ENCODE results near the gene COL16A1. TPM values are rescaled to one million over a fixed set of nuclear protein-coding genes. Genes with fewer than 3 reads are reported as not detected.

The COL16A1 gene
- total and polyA plus RNA-seq, 2 of the 4 experiments (the other 2 are of a cell fraction): 34.2 to 62.8 TPM

DNA sequence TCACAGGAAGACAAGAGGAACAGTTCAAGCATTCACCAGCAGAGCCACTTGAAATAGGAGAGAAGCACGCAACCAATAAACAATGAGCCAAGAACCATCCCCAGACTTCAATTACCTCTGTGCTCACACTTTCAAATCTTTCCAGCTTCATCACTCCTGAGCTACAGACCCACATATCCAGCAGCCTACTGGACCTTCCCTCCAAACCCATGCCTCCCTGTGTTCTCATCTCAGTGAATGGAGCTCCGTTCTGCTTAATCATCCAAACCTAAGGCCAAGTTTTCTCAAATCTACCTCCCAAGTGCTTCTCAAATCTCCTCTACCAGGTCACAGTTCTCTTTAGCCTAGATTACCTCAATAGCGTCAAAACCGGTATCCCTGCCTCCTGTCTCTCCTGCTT, 62.9 kb downstream of the COL16A1 start:
- in situ Hi-C loops (cut with MboI; ENCODE audit: low sequenced_read_pairs) (no loop called here), intact Hi-C loops (cut with micrococcal nuclease) (no loop called here)
- peaks cover 38% of the 10 kb centered on the region for H4K20me1 ChIP-seq (ENCODE audit: insufficient read depth, low read length)

More for the DNA sequence above, 62.9 kb downstream of the COL16A1 start:
- Histone ChIP-seq H3K23ac (ENCODE audit: low read depth, low read length) (no peak overlapping the region), H3K79me1 (ENCODE audit: low read depth in 1 of 2, low read length in 2 of 2) (peaks cover 44 to 80% of the 10 kb centered on the region in 2 experiments), H4K8ac (ENCODE audit: low read depth in 2 of 2, low read length in 2 of 2) (no peak overlapping the region), H3K9me1 (ENCODE audit: insufficient read depth, low read length) (peaks cover 19% of the 10 kb centered on the region), H2BK120ac (ENCODE audit: low read depth, low read length) (no peak overlapping the region), H3K9me3 (ENCODE audit: control insufficient read depth, insufficient read depth, low read length) (no peaks in the 10 kb centered on the region), H4K91ac (ENCODE audit: insufficient read depth, low read depth, low read length) (no peak overlapping the region), H2AK5ac (ENCODE audit: low read depth, low read length) (no peak overlapping the region), H3K14ac (replicated peaks; ENCODE audit: low read depth, low read length) (no peak overlapping the region), H3K18ac (ENCODE audit: low read depth, low read length) (no peak overlapping the region), H3K56ac (ENCODE audit: extremely low read depth, insufficient read depth, low read length) (no peak overlapping the region), H2AFZ (replicated peaks; ENCODE audit: low read length, poor library complexity) (no peak overlapping the region), H2BK20ac (ENCODE audit: low read depth, low read length) (no peak overlapping the region), H3K27me3 (ENCODE audit: control insufficient read depth, insufficient read depth, low read length) (no peaks in the 10 kb centered on the region), H3K9ac (ENCODE audit: low read depth, low read length) (no peak overlapping the region), H3K36me3 (ENCODE audit: control insufficient read depth, insufficient read depth, low read length) (no peaks in the 10 kb centered on the region), H3K4me3 (ENCODE audit: insufficient read depth, low read depth, low read length) (no peak overlapping the region), H3K4me1 (ENCODE audit: control insufficient read depth, insufficient read depth, low read length) (peaks cover 11% of the 10 kb centered on the region; the same call in 1 of the 2 replicates), H3K4ac (ENCODE audit: low read depth, low read length) (no peak overlapping the region), H3K27ac (ENCODE audit: insufficient read depth, low read length) (no peak overlapping the region), H2AK9ac (replicated peaks; ENCODE audit: low read depth, low read length, poor library complexity) (no peak overlapping the region), H2BK5ac (ENCODE audit: low read depth, low read length, poor library complexity, severe bottlenecking) (no peak overlapping the region), H3K4me2 (ENCODE audit: low read depth, low read length) (no peak overlapping the region), H4K5ac (ENCODE audit: low read depth, low read length) (no peak overlapping the region), H2BK15ac (ENCODE audit: low read depth, low read length) (no peak overlapping the region)
- TF ChIP-seq RCOR1 (IDR thresholded peaks at IDR 0.05; ENCODE audit: insufficient replicate concordance, low read length) (no peak), MAZ (IDR thresholded peaks at IDR 0.05; ENCODE audit: borderline replicate concordance, low read depth, low read length) (no peak), FOS (IDR thresholded peaks at IDR 0.05; ENCODE audit: low read depth, low read length) (no peak), NFE2L2 (IDR thresholded peaks at IDR 0.05; ENCODE audit: low read depth, low read length) (no peak), MXI1 (IDR thresholded peaks at IDR 0.05; ENCODE audit: borderline replicate concordance, low read depth, low read length) (no peak), CEBPB (IDR thresholded peaks at IDR 0.05; ENCODE audit: low read depth, low read length) (no peak), RAD21 (IDR thresholded peaks at IDR 0.05; ENCODE audit: low read length) (no peak), SMC3 (IDR thresholded peaks at IDR 0.05; ENCODE audit: low read depth, low read length) (no peak), CHD1 (IDR thresholded peaks at IDR 0.05; ENCODE audit: low read depth, low read length) (no peak), POLR2A (IDR thresholded peaks at IDR 0.05; ENCODE audit: low read depth, low read length) (no peak), BHLHE40 (IDR thresholded peaks at IDR 0.05; ENCODE audit: low read depth, low read length) (no peak)
- TF ChIP-seq, protein P1, sequence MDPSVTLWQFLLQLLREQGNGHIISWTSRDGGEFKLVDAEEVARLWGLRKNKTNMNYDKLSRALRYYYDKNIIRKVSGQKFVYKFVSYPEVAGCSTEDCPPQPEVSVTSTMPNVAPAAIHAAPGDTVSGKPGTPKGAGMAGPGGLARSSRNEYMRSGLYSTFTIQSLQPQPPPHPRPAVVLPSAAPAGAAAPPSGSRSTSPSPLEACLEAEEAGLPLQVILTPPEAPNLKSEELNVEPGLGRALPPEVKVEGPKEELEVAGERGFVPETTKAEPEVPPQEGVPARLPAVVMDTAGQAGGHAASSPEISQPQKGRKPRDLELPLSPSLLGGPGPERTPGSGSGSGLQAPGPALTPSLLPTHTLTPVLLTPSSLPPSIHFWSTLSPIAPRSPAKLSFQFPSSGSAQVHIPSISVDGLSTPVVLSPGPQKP (IDR thresholded peaks at IDR 0.05; ENCODE audit: borderline replicate concordance, low read depth, low read length): no peak
- TF ChIP-seq, protein P2, sequence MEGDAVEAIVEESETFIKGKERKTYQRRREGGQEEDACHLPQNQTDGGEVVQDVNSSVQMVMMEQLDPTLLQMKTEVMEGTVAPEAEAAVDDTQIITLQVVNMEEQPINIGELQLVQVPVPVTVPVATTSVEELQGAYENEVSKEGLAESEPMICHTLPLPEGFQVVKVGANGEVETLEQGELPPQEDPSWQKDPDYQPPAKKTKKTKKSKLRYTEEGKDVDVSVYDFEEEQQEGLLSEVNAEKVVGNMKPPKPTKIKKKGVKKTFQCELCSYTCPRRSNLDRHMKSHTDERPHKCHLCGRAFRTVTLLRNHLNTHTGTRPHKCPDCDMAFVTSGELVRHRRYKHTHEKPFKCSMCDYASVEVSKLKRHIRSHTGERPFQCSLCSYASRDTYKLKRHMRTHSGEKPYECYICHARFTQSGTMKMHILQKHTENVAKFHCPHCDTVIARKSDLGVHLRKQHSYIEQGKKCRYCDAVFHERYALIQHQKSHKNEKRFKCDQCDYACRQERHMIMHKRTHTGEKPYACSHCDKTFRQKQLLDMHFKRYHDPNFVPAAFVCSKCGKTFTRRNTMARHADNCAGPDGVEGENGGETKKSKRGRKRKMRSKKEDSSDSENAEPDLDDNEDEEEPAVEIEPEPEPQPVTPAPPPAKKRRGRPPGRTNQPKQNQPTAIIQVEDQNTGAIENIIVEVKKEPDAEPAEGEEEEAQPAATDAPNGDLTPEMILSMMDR (conservative IDR thresholded peaks at IDR 0.05; ENCODE audit: low read depth, low read length): no peak
- TF ChIP-seq, protein P3, sequence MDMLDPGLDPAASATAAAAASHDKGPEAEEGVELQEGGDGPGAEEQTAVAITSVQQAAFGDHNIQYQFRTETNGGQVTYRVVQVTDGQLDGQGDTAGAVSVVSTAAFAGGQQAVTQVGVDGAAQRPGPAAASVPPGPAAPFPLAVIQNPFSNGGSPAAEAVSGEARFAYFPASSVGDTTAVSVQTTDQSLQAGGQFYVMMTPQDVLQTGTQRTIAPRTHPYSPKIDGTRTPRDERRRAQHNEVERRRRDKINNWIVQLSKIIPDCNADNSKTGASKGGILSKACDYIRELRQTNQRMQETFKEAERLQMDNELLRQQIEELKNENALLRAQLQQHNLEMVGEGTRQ (IDR thresholded peaks at IDR 0.05; ENCODE audit: low read depth, low read length): no peak
- ChIA-PET CTCF (interaction anchor here (0.6 kb wide), 1 partner anchor 31 kb away, joined by 4 read pairs; no protein-coding TSS in a partner anchor), POLR2A (ENCODE audit: unreplicated experiment) (no interaction called here)
- ATAC-seq (ENCODE audit: low read depth): no peak
- 100% methylated on average over 1 of the region's 4 CpGs; no CpG with 5 or more reads in 1 of the 2 experiments for WGBS, 2 experiments (ENCODE audit: extremely low coverage in 2 of 2, insufficient read length in 1 of 2)
- DNase-seq: no peak
- dilution Hi-C loops (cut with HindIII; ENCODE audit: low sequenced_read_pairs, unreplicated experiment): no loop called here
- BruUV-seq (replicated peaks): no TSS peak

Measured in IMR-90 (cell line).